ENCODE data around the gene SPATA20.
A peak's percentile ranks its signal among the peaks of the same experiment; 100 is the strongest.

SPATA20 gene

DNA sequence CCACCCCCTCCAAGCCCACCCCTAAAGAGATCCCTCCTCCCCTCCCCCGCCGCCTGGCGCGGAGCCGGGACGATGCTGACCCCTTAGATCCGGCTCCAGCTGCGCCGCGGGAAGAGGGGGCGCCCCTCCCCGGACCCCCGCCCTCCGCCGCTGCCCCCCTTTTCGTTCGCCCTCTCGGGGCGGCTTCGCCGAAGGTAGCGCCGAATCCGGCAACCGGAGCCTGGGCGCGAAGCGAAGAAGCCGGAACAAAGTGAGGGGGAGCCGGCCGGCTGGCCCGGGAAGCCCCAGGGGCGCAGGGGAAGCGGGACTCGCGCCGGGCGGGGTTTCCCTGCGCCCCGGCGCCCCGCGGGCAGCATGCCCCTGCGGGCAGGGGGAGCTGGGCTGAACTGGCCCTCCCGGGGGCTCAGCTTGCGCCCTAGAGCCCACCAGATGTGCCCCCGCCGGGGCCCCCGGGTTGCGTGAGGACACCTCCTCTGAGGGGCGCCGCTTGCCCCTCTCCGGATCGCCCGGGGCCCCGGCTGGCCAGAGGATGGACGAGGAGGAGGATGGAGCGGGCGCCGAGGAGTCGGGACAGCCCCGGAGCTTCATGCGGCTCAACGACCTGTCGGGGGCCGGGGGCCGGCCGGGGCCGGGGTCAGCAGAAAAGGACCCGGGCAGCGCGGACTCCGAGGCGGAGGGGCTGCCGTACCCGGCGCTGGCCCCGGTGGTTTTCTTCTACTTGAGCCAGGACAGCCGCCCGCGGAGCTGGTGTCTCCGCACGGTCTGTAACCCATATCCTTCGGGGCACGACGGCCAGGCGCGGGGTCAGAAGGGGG is 14.2 kb downstream of the SPATA20 start:
- DNase-seq: peak; percentile 53

DNA sequence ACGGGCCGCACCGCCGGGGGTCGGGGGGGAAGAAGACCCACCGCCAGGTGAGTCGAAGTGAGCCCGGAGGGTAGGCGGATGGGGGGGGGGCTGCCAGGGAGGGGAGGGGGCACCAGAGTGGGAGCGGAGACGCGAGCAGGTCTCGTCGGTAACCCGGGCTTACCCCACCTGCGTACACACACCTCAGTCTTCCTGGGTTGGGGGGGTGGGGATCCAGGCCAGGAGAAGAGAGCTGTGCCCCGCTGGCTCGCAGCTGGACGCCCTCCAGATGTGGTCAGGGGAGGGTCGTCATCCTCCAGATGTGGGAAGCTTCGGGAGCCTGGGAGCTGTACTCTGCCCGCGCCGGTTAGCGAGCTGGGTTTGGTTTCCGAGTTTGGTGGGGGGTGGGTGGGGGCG is 14.8 kb downstream of the SPATA20 start:
- DNase-seq: peak; percentile 47

DNA sequence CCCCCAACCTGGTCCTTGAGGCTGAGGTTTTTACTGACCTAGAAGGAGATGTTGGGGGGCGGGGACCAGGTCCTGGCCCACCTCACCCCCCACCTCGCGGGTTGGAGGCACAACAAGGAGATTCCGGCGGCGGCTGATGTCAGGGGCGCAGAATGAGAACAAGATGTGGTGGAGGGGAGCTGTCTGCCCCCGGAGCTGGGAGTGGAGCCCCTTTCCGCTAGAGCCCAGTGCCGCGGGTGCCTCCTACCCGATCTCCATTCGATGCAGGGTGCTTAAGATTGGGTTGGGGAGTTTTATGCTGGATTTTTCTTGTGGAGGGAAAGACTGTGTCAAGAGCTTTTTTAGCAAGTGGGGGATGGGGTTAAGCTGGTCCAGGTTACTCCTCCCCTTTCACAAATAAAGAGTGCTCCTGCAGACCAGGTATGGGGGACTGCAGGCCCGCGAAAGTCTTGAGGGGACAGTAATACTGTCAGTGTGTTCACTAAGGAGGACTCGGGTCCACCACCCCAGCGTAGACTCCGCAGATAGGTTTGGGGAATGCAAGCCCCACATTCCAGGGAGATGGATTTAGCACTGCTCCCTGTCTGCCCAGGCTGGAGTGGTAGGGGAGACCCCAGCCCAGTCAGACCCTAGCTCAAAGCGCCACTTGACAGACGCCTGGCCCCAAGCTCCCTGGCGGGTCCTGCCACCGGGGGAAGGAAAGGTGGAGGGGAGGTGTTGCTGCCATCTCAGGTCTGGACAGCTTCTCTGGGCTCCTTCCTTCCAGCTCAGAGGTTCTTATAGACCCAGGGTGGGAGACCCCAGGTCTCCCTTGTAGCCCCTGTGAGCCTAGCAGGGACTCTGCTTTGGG is 15.5 kb downstream of the SPATA20 start:
- DNase-seq: peak; percentile 34

DNA sequence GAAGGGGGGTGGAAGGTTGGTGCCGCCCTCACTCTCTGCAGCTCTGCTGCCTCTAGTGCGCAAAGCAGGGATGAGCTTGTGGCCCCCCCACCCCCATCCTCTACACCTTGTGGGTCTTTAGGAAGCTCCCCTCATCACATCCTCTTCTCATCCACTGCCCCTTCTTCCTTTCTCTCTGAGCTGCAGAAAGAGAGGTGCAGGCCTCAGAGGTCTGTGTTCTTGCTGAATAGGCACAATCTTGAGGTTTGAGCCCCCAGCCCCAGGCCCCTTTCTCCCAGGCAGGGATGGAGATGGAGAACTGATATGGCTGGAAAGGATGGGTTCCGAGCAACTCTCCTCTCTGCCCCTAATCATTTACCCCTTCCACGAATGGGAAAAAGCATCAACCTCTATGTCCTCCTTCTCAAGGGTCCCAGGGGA is 16.1 kb downstream of the SPATA20 start:
- no peak for DNase-seq

DNA sequence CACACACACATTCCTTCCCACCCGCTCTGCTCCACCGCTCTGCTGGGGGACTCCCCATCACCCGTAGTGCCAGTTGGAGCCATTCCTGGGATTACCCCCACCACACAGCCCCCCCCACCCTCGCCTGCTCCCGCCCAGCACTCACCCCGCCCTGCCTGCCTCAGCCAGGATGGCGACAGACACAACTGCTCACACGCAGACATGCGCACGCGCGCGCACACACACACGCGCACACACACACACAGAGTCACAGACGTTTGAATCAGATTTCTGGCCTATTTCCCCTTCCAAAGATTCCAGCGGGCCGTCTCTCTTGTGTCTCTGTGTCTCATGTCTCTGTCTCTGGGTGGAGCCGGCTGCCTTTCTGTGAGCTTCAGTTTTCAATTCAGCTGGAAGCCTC is 17.9 kb downstream of the SPATA20 start:
- peak; percentile 68 for DNase-seq

DNA sequence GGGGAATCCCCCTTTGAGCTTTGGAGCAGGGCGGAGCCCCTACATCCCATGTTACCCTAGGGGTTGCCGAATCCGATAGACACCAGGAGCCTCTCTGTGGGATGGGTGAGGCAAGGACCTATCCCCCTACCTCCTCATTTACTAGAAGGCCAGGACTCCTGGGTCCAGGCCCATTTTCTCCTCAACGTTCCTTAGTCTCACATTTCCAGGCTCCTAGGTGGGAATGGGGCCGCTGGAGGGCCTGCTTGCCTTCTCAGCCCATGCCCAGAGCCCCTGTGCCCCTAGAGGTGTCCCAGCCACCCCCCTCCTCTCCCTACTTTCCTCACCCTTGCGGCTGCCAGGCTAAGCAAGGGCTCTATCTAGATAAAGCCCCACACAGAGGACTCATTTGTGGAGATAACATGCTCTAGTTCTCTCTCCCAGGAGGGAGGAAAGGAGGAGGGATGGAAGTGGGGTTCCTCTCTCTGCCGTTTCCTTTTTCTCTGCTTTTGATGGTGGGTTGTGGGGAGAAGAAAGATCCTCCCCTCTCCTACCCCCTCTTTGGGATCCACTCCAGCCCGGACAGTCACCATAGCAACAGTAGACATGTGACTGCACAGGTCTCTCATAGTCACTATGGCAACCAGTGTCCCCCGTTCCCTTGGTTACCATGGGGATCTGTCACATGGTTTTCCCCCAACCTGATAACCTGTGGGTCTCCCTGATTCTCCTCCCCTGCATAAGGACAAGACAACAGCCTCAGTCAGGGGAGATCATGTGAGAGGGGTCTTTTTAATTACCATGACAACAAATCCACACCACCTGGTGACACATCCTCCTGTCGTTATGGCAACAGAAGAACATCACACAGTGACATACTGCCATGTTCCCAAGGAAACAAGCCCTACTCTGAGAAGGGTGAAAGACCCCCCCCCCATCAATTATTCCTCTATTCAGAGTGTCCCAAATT is 18.7 kb downstream of the SPATA20 start:
- DNase-seq: peak; percentile 60

DNA sequence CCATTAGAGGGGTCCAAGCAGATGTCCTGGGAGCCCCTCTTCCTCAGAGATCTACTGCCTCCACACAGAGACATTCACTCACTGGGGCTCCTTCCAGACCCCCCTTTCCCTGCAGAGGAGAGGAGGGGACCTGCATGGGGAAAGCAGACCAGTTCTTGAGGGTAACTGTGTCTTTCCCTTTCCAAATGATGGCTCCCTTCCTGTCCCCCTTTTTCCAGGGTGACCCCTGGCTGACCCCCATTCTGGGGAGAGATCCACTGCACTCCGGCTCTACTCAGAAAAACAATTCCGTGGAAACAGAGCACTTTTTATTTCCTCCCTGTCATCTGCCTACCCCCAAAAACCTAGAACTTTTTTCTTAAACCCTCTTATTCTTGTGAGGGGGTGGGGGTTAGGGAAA is 19.9 kb downstream of the SPATA20 start:
- DNase-seq: no peak

DNA sequence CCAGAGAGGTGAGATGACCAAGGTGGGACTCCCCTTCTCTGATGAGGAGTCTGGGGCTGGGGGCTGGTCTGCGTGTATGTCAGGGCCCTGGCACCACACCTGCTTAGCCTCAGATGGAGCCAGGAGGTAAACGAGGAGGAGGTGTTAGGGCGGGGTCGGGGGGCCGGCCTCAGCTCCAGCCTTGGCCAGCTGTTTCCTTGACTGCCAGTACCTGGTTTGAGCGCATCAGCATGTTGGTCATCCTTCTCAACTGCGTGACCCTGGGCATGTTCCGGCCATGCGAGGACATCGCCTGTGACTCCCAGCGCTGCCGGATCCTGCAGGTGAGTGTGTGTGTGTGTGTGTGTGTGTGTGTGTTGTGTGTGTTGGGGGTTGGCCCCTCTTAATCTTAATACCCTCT is 21.7 kb downstream of the SPATA20 start:
- no peak for DNase-seq

DNA sequence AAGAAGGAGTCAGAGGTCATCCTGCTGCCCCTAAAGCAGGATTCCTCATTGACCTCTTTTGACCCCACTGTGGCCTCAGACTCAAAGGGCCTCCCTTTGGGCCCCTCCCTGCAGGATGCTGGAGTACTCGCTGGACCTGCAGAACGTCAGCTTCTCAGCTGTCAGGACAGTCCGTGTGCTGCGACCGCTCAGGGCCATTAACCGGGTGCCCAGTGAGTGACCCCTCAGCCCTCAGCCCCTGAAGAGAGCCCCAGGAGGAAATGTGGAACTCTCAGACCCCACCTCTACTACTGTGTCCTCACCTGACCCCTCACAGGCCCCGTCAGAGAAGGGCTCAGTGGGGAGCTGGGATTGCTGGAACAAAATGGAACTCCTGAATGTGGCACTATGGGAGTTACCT is 22.6 kb downstream of the SPATA20 start:
- DNase-seq: no peak

DNA sequence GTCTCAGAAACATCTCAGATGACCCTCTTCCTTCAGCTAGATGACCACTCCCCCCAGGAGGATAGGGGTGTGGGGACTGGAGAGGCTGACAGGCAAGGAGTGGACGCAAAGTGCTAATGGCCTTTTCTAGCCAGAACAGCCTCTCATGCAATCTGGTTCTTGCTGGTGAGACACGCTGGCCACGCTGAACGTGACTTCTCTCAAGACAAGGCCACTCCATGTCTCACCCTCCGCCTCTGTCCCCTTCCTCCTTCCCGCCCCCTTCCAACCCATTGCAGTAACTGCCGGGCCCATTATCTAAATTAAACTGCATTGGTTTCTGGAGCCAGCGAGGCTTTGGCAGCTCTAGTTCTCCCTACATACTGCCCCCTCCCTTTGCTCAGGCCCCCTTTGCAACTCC is 23.1 kb downstream of the SPATA20 start:
- no peak for DNase-seq

DNA sequence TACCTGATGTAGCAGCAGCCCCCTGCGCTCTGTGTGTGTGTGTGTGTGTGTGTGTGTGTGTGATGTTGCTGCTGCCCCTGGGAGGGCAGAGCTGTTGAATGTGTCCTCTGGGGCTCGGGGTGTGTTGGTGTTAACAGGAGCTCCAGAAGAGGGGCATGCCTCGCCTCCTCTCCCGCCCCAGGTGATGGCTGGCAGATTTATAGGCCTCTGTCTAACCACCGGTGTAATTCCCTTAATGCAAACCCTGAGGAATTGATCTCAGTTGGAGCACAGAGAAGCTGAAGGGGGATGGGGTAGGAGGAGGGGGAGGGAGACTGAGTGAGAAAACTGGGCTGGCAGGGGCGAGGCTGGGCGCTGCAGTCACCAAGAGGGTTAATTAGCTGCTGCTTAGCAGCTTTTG is 23.6 kb downstream of the SPATA20 start:
- peak; percentile 90 for DNase-seq

DNA sequence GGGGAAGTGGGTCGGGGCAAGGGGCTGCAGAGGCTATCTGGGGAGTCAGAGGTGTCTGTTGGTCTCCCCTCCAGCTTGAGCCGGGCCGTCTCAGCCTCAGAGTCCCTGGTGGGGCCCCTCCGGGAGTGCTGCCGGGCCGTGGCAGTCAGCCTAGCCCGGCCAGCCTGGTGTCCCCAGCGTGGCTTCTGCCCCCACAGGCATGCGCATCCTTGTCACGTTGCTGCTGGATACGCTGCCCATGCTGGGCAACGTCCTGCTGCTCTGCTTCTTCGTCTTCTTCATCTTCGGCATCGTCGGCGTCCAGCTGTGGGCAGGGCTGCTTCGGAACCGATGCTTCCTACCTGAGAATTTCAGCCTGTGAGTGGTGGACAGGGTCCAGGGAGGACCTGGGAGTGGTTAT is 24.7 kb downstream of the SPATA20 start:
- DNase-seq: no peak

DNA sequence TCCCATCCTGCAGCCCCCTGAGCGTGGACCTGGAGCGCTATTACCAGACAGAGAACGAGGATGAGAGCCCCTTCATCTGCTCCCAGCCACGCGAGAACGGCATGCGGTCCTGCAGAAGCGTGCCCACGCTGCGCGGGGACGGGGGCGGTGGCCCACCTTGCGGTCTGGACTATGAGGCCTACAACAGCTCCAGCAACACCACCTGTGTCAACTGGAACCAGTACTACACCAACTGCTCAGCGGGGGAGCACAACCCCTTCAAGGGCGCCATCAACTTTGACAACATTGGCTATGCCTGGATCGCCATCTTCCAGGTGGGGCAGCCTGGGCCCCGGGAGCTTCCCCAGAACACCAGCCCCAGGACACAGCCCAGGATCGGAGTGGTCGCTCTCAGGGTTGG is 25.6 kb downstream of the SPATA20 start:
- no peak for DNase-seq

DNA sequence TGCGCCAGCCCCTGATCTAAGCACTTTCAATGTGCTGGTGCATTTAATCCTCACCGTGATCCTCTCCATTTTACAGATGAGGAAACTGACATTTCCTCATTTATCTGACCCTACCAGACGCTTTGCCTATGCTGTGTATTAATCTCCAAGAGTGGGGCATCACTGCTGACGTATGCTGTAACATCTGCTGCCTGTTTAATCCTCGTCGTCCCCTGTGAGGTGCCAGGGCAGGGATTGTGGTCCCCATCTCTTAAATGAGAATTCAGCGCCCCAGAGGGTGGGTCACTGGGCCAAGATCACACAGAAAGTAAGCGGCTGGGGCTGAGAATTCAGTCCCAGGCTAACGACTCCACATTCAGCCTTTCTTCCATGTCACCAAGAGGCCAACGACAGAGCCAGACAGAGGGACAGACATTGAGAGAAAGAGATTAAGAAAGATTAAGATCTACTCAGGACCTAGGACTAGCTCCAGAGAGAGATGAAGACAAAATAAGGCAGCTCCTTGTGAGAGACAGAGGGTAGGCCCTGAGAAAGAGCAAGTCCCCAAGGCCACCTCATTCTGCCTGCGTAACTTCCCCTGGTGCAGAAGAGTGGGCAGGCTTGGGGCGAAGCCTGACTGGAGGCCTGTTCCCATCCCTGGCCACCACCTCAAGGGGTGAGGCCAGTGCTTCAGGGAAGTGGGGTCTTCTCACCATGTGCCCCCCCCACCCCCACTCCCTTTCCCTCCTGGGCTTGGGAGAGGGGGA is 27.1 kb downstream of the SPATA20 start:
- no peak for DNase-seq

DNA sequence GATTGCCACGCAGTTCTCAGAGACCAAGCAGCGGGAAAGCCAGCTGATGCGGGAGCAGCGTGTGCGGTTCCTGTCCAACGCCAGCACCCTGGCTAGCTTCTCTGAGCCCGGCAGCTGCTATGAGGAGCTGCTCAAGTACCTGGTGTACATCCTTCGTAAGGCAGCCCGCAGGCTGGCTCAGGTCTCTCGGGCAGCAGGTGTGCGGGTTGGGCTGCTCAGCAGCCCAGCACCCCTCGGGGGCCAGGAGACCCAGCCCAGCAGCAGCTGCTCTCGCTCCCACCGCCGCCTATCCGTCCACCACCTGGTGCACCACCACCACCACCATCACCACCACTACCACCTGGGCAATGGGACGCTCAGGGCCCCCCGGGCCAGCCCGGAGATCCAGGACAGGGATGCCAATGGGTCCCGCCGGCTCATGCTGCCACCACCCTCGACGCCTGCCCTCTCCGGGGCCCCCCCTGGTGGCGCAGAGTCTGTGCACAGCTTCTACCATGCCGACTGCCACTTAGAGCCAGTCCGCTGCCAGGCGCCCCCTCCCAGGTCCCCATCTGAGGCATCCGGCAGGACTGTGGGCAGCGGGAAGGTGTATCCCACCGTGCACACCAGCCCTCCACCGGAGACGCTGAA is 28.7 kb downstream of the SPATA20 start:
- peak; percentile 83 for DNase-seq

DNA sequence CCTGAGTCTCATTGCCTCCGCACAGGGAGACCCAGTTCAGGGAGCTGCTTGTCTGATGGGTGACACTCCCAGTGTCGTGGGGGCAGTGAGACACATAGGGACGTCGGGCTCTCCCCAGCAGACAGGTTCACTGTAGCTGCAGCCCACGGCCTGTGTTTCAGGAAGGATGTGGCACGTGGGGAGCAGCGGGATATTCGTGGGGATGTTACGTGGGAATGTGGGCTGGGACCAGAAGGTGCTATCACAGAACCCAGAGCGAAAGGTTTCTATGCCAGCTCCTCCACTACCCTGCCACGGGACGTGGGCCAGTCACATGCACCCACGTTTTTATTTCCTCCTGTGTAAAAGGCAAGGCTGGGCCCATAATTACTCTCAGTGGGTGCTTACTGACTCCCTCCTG is 29.9 kb downstream of the SPATA20 start:
- no peak for DNase-seq

DNA sequence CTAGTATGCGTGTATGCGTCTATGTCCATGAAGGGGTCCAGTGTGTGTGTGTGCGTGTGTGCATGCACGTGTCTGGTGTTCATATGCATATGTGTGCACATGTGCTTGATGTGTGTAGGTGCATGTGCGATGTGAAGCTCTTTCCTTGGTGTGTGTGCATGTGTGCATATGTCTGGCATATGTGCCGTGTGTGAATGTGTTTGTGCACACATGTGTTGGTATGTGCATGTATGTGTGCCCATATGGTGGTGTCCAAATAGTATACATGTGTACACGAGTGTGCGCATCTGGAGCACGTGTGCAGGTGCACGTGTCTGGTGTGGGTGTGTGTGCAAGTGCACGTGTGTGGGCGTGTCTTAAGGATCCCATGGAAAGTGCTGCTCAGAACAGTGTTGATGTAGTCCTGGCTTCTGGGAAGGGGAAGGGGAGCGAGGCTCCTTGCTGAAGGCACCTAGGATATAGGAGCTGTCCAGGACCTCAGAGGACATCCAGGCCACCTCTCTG is 30.5 kb downstream of the SPATA20 start:
- no peak for DNase-seq

DNA sequence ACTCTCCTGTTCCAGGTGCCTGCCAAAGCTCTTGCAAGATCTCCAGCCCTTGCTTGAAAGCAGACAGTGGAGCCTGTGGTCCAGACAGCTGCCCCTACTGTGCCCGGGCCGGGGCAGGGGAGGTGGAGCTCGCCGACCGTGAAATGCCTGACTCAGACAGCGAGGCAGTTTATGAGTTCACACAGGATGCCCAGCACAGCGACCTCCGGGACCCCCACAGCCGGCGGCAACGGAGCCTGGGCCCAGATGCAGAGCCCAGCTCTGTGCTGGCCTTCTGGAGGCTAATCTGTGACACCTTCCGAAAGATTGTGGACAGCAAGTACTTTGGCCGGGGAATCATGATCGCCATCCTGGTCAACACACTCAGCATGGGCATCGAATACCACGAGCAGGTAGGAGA is 31.2 kb downstream of the SPATA20 start:
- DNase-seq: no peak

DNA sequence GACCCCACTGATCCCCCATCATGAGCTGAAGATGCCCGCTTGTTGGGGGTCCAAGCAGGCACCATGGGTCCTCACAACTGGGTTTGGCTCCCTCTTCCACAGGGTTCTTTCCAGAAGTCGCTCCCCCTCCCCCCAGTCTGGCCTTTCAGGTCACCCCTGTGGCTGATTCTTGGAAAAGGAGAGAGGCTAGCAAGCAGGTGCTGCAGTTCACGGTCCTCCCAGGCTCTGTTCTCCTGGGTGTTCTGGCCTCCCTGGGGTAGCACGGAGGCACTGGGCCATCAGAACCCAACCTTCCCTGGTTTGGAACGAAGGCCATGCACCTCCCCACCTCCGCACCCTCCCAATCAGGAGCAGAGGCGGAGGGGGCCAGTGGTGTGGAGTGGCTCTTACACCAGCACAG is 32.4 kb downstream of the SPATA20 start:
- no peak for DNase-seq

DNA sequence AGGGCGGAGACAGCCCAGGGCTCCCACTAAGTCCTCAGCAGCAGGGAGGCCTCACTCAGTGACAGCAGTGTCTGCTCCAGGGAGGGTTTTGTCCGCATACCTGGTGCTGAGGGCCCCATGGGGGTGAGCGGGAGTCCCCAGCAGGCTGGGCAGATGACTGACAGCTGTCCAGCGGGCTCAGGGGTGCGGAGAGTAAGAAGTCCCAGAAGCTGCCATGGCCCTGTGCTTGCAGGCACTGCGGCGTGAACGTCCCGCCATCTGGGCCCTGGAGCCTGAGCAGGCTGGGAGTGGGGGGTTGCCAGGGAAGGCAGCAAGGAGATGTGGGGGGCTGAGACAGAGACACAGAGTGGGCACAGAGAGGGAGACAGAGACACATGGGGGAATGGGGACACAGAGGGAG is 33.7 kb downstream of the SPATA20 start:
- DNase-seq: no peak

DNA sequence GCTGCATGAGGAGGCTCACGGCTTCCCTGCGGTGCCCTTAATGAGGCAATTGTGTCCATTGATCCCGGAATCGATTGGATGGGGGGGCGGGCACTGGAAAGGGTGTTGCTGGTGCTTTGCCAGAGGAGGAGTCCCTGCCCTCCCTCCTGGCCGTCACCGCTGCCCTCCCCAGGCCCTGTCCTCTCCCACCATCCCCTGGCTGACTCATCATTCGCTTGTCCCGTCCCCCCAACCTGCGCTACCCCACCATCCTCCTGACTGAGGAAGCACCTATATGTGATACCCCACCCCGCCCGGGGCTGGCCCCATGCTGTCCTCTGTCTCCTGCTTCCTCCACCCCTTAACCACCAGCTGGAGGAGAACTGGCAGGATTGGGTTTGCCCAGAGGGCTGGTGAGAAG is 34.3 kb downstream of the SPATA20 start:
- no peak for DNase-seq

DNA sequence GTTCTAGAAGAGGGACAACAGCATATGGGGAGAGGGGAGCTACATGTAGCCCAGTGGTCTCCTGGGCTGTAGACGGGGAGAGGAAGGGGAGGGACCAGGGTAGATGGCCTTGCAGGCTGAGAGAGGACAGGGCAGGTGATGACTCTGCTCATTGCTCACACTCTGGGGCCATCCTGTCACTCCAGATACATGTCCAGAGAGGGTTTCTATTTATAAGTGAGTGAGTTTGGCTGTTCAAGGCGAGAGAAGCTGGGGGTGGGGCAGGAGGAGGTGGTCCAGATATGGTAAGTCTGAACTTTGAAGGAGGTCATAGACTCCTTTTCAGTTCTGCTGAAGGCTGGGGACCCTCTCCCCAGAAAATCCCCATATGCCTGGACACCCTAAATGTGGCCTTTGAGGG is 35.8 kb downstream of the SPATA20 start:
- no peak for DNase-seq

All from NCI-H69 (cell line).